ENCODE measurements around the gene SLC38A10. TPM values are rescaled to one million over a fixed set of nuclear protein-coding genes. Genes with fewer than 3 reads are reported as not detected.

The SLC38A10 gene
- total and polyA plus RNA-seq, 2 of the 13 experiments (the other 11 are each of a cell fraction or from before 2014, with no cell fraction given) = 23.4 to 55.8 TPM

- TF ChIP-seq ZBTB3 (CRISPR knock-in tag; IDR thresholded peaks at IDR 0.05; ENCODE audit: borderline replicate concordance, low read depth) = no peak
- TF ChIP-seq XBP1 (CRISPR knock-in tag; IDR thresholded peaks at IDR 0.05) = no peak
These were observed 84.2 kb downstream of the SLC38A10 start (continued) for GRCh38 chr17:81210868-81211267.

- 92% methylated on average over 10 of the region's 10 CpGs for WGBS (ENCODE audit: low lambda C conversion rate)
- Histone ChIP-seq H3K4me3 (replicated peaks in 1 of 3; ENCODE audit: insufficient read depth in 1 of 3, low read depth in 2 of 3, low read length in 3 of 3) (no peak overlapping the region), H4K20me1 (ENCODE audit: insufficient read depth, low read length) (no peaks in the 10 kb centered on the region), H3K4me1 (ENCODE audit: insufficient read depth, low read length) (no peaks in the 10 kb centered on the region), H3K27me3 (ENCODE audit: control insufficient read depth in 1 of 2, insufficient read depth in 2 of 2, low read length in 2 of 2) (no peaks in the 10 kb centered on the region), H3K79me2 (ENCODE audit: insufficient read depth, low read length) (no peaks in the 10 kb centered on the region), H3K9ac (ENCODE audit: insufficient read depth, low read depth, low read length) (no peak overlapping the region), H3K9me3 (ENCODE audit: low read length) (no peaks in the 10 kb centered on the region), H3K36me3 (replicated peaks in 1 of 2; ENCODE audit: control insufficient read depth in 1 of 2, insufficient read depth in 2 of 2, low read length in 2 of 2) (peaks cover 12 to 31% of the 10 kb centered on the region in 2 experiments), H2AFZ (ENCODE audit: low read length) (no peak overlapping the region), H3K27ac (ENCODE audit: extremely low read length, insufficient read depth, low read length) (no peak overlapping the region), H3K4me2 (ENCODE audit: low read depth, low read length) (no peak overlapping the region)
- CTCF ChIA-PET (ENCODE audit: low intra/inter-chr PET ratio, low total read pairs) = no interaction called here
- TF ChIP-seq ZNF256 (CRISPR knock-in tag; conservative IDR thresholded peaks at IDR 0.05) = no peak
- no peak for TF ChIP-seq REL (CRISPR knock-in tag; conservative IDR thresholded peaks at IDR 0.05)
- no peak for TF ChIP-seq PCBP2 (optimal IDR thresholded peaks at IDR 0.05; ENCODE audit: low read depth, low read length, poor library complexity, severe bottlenecking)
- no peak for TF ChIP-seq SMAD3 (CRISPR knock-in tag; IDR thresholded peaks at IDR 0.05)
- no peak for TF ChIP-seq FOXA1 (IDR thresholded peaks at IDR 0.05)
- no peak for TF ChIP-seq FOXA1 (CRISPR knock-in tag; IDR thresholded peaks at IDR 0.05)
- no peak for TF ChIP-seq SNRNP70 (IDR thresholded peaks at IDR 0.05; ENCODE audit: low read depth, low read length)
- no peak for TF ChIP-seq AGO2 (optimal IDR thresholded peaks at IDR 0.05; ENCODE audit: low read depth, low read length)
- no peak for TF ChIP-seq ZBTB20 (CRISPR knock-in tag; IDR thresholded peaks at IDR 0.05; ENCODE audit: borderline replicate concordance, low read depth)
- TF ChIP-seq SRSF9 (IDR thresholded peaks at IDR 0.05; ENCODE audit: borderline replicate concordance, insufficient read depth, low read depth, low read length, poor library complexity, severe bottlenecking) = no peak
- no peak for TF ChIP-seq SATB2 (CRISPR knock-in tag; IDR thresholded peaks at IDR 0.05)
- TF ChIP-seq ZFP82 (CRISPR knock-in tag; IDR thresholded peaks at IDR 0.05; ENCODE audit: borderline replicate concordance) = no peak
- TF ChIP-seq HINFP (CRISPR knock-in tag; IDR thresholded peaks at IDR 0.05; ENCODE audit: low read depth) = no peak
- no peak for TF ChIP-seq RAD51 (IDR thresholded peaks at IDR 0.05; ENCODE audit: borderline replicate concordance)
- TF ChIP-seq ISL2 (CRISPR knock-in tag; IDR thresholded peaks at IDR 0.05) = no peak
- no peak for TF ChIP-seq GMEB1 (CRISPR knock-in tag; IDR thresholded peaks at IDR 0.05; ENCODE audit: borderline replicate concordance)
- TF ChIP-seq ARNTL (CRISPR knock-in tag; IDR thresholded peaks at IDR 0.05) = no peak
- no peak for TF ChIP-seq ZNF503 (CRISPR knock-in tag; IDR thresholded peaks at IDR 0.05)
- TF ChIP-seq ZNF616 (CRISPR knock-in tag; IDR thresholded peaks at IDR 0.05; ENCODE audit: low read depth) = no peak
- no peak for DNase-seq (ENCODE audit: low spot score)
- no TSS peak for BruUV-seq (replicated peaks)
- in situ Hi-C loops (cut with HindIII; ENCODE audit: extremely low pct_ligation_motif_present, low pct_unique_long_range_greater_than_20kb) = no loop called here
- intact Hi-C loops (cut with micrococcal nuclease; ENCODE audit: unreplicated experiment) = no loop called here
- no peak for ATAC-seq
- FAIRE-seq = no peak
- POLR2A ChIA-PET = no interaction called here
These were observed 84.6 kb downstream of the SLC38A10 start for GRCh38 chr17:81210466-81210865.

Data from HepG2 (cell line).